Upper lobe of left lung (tissue), 6 donors: ENCODE measurements around the gene STRBP. TPM values are rescaled to one million over a fixed set of nuclear protein-coding genes. Genes with fewer than 3 reads are reported as not detected.

Experiments
- ATAC-seq, 2 donors: fragments of 200-7000 bp; cut with Tn5 transposase; one replicate each; pipeline ENCODE4 v1.9.1; 2022; ENCODE audit warnings: mild to moderate bottlenecking in 2 of 2, moderate library complexity in 2 of 2; ENCODE audit not compliant: low FRiP score in 2 of 2
- DNase-seq, 2 donors: peaks; one replicate each; pipeline ENCODE4 v3.0.0-alpha.2; 2019 to 2020
- H3K27ac ChIP-seq, 4 donors: fragments of 200-600 bp; sonication (generic); one replicate each; pipeline ENCODE4 v1.5.1; 2016 to 2019
- H3K27me3 ChIP-seq, 4 donors: fragments of 200-600 bp; sonication (generic); one replicate each; pipeline ENCODE4 v1.5.1; 2017 to 2019
- H3K36me3 ChIP-seq, 4 donors: fragments of 200-600 bp; sonication (generic); one replicate each; pipeline ENCODE4 v1.5.1; 2016 to 2019
- H3K4me1 ChIP-seq, 4 donors: fragments of 200-600 bp; sonication (generic); one replicate each; pipeline ENCODE4 v1.5.1; 2018 to 2019
- H3K4me3 ChIP-seq, 4 donors: fragments of 200-600 bp; sonication (generic); one replicate each; pipeline ENCODE4 v1.5.1; 2017 to 2019; ENCODE audit warnings: mild to moderate bottlenecking in 2 of 4, moderate library complexity in 1 of 4
- H3K9me3 ChIP-seq, 4 donors: fragments of 200-600 bp; sonication (generic); one replicate each; pipeline ENCODE4 v1.5.1; 2018 to 2019
- CTCF ChIP-seq, 6 experiments: fragments of 450-650 bp in 4 of 6; fragments of 200-600 bp in 2 of 6; sonication (generic) in 2 of 6; IDR thresholded peaks; one replicate each; pipeline ENCODE4 v1.5.1; 2016 to 2019; ENCODE audit warnings: antibody characterized with exemption in 6 of 6
- EP300 ChIP-seq, 4 donors: sonication (generic); formaldehyde crosslinking; IDR thresholded peaks; one replicate each; pipeline ENCODE4 v1.5.1; 2017; ENCODE audit warnings: antibody characterized with exemption in 4 of 4, control low read depth in 2 of 4
- POLR2A ChIP-seq, 4 donors: fragments of 450-650 bp; IDR thresholded peaks; one replicate each; pipeline ENCODE4 v1.5.1; 2016 to 2017; ENCODE audit warnings: antibody characterized with exemption in 4 of 4, mild to moderate bottlenecking in 2 of 4
- POLR2AphosphoS5 ChIP-seq, 2 donors: sonication (generic); formaldehyde crosslinking; IDR thresholded peaks; one replicate each; pipeline ENCODE4 v1.5.1; 2017; ENCODE audit warnings: antibody characterized with exemption in 2 of 2
- WGBS, 2 donors: methylation state at CpG; one replicate each; pipeline ENCODE4 v1.1.5; 2017 to 2018; 5-methylcytosine and 5-hydroxymethylcytosine counted together
- total RNA-seq, 6 donors: library from RNA; depleted of rRNA in 4 of 6; stranded (reverse); fragments of >200 nt in 4 of 6; gene quantifications; one replicate each; pipeline versions ENCODE4 v1.1.0 to v1.2.1, GENCODE V29; 2016 to 2021
- donor health status: DM: no; HTN: no; CAD: no; lungs with moderate emphysema.
- donor health status: DM: no; HTN: yes; CAD: no; lungs with severe emphysema.

The STRBP gene
- total RNA-seq, 6 donors from 2014 or later, result 10.2 to 61.8 (median 17.8) TPM

- ATAC-seq, result no peak
- Histone ChIP-seq H3K4me3 (no peak overlapping the region), H3K9me3 (no peaks in the 10 kb centered on the region), H3K27me3 (no peaks in the 10 kb centered on the region), H3K27ac (no peak overlapping the region), H3K4me1 (no peaks in the 10 kb centered on the region), H3K36me3 (peaks cover 3 to 90% (median 21%) of the 10 kb centered on the region in 4 donors)
- WGBS, 2 donors, result 86 to 88% methylated on average over 8 of the region's 8 CpGs
- TF ChIP-seq CTCF (IDR thresholded peaks at IDR 0.05) (no peak), EP300 (IDR thresholded peaks at IDR 0.05) (no peak), POLR2AphosphoS5 (IDR thresholded peaks at IDR 0.05) (no peak), POLR2A (IDR thresholded peaks at IDR 0.05) (no peak)
- no peak for DNase-seq
These were observed 178.0 kb downstream of the STRBP start for GRCh38 chr9:123090198-123090896.

GRCh38 chr9:123089790-123090189 lies 178.6 kb downstream of the STRBP start:
- DNase-seq (no peak), ATAC-seq (no peak)
- WGBS, 2 donors, result 92 to 96% methylated on average over 5 of the region's 5 CpGs
- Histone ChIP-seq H3K36me3 (peaks cover 3 to 95% (median 23%) of the 10 kb centered on the region in 4 donors), H3K27me3 (no peaks in the 10 kb centered on the region), H3K9me3 (no peaks in the 10 kb centered on the region), H3K4me1 (no peaks in the 10 kb centered on the region), H3K27ac (no peak overlapping the region), H3K4me3 (no peak overlapping the region)
- TF ChIP-seq POLR2AphosphoS5 (IDR thresholded peaks at IDR 0.05) (no peak), POLR2A (IDR thresholded peaks at IDR 0.05) (no peak), EP300 (IDR thresholded peaks at IDR 0.05) (no peak), CTCF (IDR thresholded peaks at IDR 0.05) (no peak)

GRCh38 chr9:123089040-123089439 lies 179.3 kb downstream of the STRBP start:
- H3K27me3 ChIP-seq, result no peaks in the 10 kb centered on the region
- H3K4me3 ChIP-seq, result no peak overlapping the region
- DNase-seq (no peak), ATAC-seq (no peak)
- H3K36me3 ChIP-seq, result peaks cover 3 to 96% (median 26%) of the 10 kb centered on the region in 4 donors
- H3K27ac ChIP-seq, result no peak overlapping the region
- TF ChIP-seq POLR2A (IDR thresholded peaks at IDR 0.05) (no peak), POLR2AphosphoS5 (IDR thresholded peaks at IDR 0.05) (no peak)
- no peaks in the 10 kb centered on the region for H3K9me3 ChIP-seq
- 77 to 89% methylated on average over 1 of the region's 1 CpG for WGBS, 2 donors
- no peaks in the 10 kb centered on the region for H3K4me1 ChIP-seq

- no peak for DNase-seq
- Histone ChIP-seq H3K4me1 (no peaks in the 10 kb centered on the region), H3K9me3 (no peaks in the 10 kb centered on the region), H3K36me3 (peaks cover 3 to 96% (median 17%) of the 10 kb centered on the region in 4 donors), H3K4me3 (no peak overlapping the region), H3K27me3 (no peaks in the 10 kb centered on the region), H3K27ac (no peak overlapping the region)
- no peak for TF ChIP-seq POLR2A (IDR thresholded peaks at IDR 0.05)
- TF ChIP-seq POLR2AphosphoS5 (IDR thresholded peaks at IDR 0.05), result no peak
- TF ChIP-seq EP300 (IDR thresholded peaks at IDR 0.05), result no peak
- TF ChIP-seq CTCF (IDR thresholded peaks at IDR 0.05), result no peak
- WGBS, 2 donors, result 92 to 96% methylated on average over 4 of the region's 4 CpGs
- no peak for ATAC-seq
These were observed 181.0 kb downstream of the STRBP start for GRCh38 chr9:123087359-123087888.

- DNase-seq (no peak), ATAC-seq (no peak)
- TF ChIP-seq POLR2A (IDR thresholded peaks at IDR 0.05) (no peak), POLR2AphosphoS5 (IDR thresholded peaks at IDR 0.05) (no peak), CTCF (IDR thresholded peaks at IDR 0.05) (no peak), EP300 (IDR thresholded peaks at IDR 0.05) (no peak)
- 49 to 55% methylated on average over 2 of the region's 2 CpGs for WGBS, 2 donors
- Histone ChIP-seq H3K27ac (no peak overlapping the region), H3K4me1 (no peaks in the 10 kb centered on the region), H3K4me3 (no peak overlapping the region), H3K9me3 (no peaks in the 10 kb centered on the region), H3K27me3 (no peaks in the 10 kb centered on the region), H3K36me3 (peaks cover 0 to 92% (median 17%) of the 10 kb centered on the region in 4 donors)
These were observed 182.5 kb downstream of the STRBP start for GRCh38 chr9:123085916-123086315.
